Measurements from ENCODE around the gene MALRD1. TPM values are rescaled to one million over a fixed set of nuclear protein-coding genes. Genes with fewer than 3 reads are reported as not detected.
A peak's percentile ranks its signal among the peaks of the same experiment; 100 is the strongest.

The MALRD1 gene
- total and polyA plus RNA-seq, 4 donors, result 1.4 to 7.5 (median 3.3) TPM

GRCh38 chr10:19096501-19097073, 48.0 kb downstream of the MALRD1 start:
- no peak overlapping the region for H3K4me3 ChIP-seq (ENCODE audit: low read depth, low read length)
- H3K27ac ChIP-seq (ENCODE audit: low read depth, low read length), result no peak overlapping the region
- H3K9me3 ChIP-seq (ENCODE audit: control insufficient read depth, insufficient read depth, low read length), result no peaks in the 10 kb centered on the region
- H3K27me3 ChIP-seq (ENCODE audit: control insufficient read depth, insufficient read depth, low read length), result no peaks in the 10 kb centered on the region
- peak in 3 of 6 donors; percentile 6 to 79 (median 10) for DNase-seq (ENCODE audit: low read depth in 4 of 6, low spot score in 6 of 6)
- 40% methylated on average over 3 of the region's 5 CpGs for WGBS (ENCODE audit: insufficient coverage)
- no peaks in the 10 kb centered on the region for H3K36me3 ChIP-seq (ENCODE audit: control insufficient read depth, insufficient read depth, low read length)
- no peaks in the 10 kb centered on the region for H3K4me1 ChIP-seq (ENCODE audit: control insufficient read depth, insufficient read depth, low read length)

- no peaks in the 10 kb centered on the region for H3K9me3 ChIP-seq (ENCODE audit: control insufficient read depth, insufficient read depth, low read length)
- DNase-seq (ENCODE audit: low read depth in 4 of 6, low spot score in 6 of 6), result peak in 1 of 6 donors; percentile 14
- no CpG with 5 or more reads among the region's 3 CpGs for WGBS (ENCODE audit: insufficient coverage)
- no peak overlapping the region for H3K4me3 ChIP-seq (ENCODE audit: low read depth, low read length)
- no peaks in the 10 kb centered on the region for H3K27me3 ChIP-seq (ENCODE audit: control insufficient read depth, insufficient read depth, low read length)
- no peaks in the 10 kb centered on the region for H3K4me1 ChIP-seq (ENCODE audit: control insufficient read depth, insufficient read depth, low read length)
- no peaks in the 10 kb centered on the region for H3K36me3 ChIP-seq (ENCODE audit: control insufficient read depth, insufficient read depth, low read length)
- H3K27ac ChIP-seq (ENCODE audit: low read depth, low read length), result no peak overlapping the region
Observed at GRCh38 chr10:19097151-19097550, 48.5 kb downstream of the MALRD1 start.

GRCh38 chr10:19098803-19099202, 50.2 kb downstream of the MALRD1 start:
- Histone ChIP-seq H3K27ac (ENCODE audit: low read depth, low read length) (no peak overlapping the region), H3K36me3 (ENCODE audit: control insufficient read depth, insufficient read depth, low read length) (no peaks in the 10 kb centered on the region), H3K4me1 (ENCODE audit: control insufficient read depth, insufficient read depth, low read length) (no peaks in the 10 kb centered on the region), H3K27me3 (ENCODE audit: control insufficient read depth, insufficient read depth, low read length) (no peaks in the 10 kb centered on the region), H3K9me3 (ENCODE audit: control insufficient read depth, insufficient read depth, low read length) (no peaks in the 10 kb centered on the region), H3K4me3 (ENCODE audit: low read depth, low read length) (no peak overlapping the region)
- 67% methylated on average over 1 of the region's 7 CpGs for WGBS (ENCODE audit: insufficient coverage)
- no peak for DNase-seq (ENCODE audit: low read depth in 4 of 6, low spot score in 6 of 6)

GRCh38 chr10:19107406-19107805, 58.8 kb downstream of the MALRD1 start:
- DNase-seq (ENCODE audit: low read depth in 4 of 6, low spot score in 6 of 6), result no peak
- no CpG with 5 or more reads among the region's 1 CpG for WGBS (ENCODE audit: insufficient coverage)
- H3K4me3 ChIP-seq (ENCODE audit: low read depth, low read length), result no peak overlapping the region
- no peak overlapping the region for H3K27ac ChIP-seq (ENCODE audit: low read depth, low read length)
- no peaks in the 10 kb centered on the region for H3K4me1 ChIP-seq (ENCODE audit: control insufficient read depth, insufficient read depth, low read length)
- H3K9me3 ChIP-seq (ENCODE audit: control insufficient read depth, insufficient read depth, low read length), result peaks cover 2% of the 10 kb centered on the region
- no peaks in the 10 kb centered on the region for H3K27me3 ChIP-seq (ENCODE audit: control insufficient read depth, insufficient read depth, low read length)
- H3K36me3 ChIP-seq (ENCODE audit: control insufficient read depth, insufficient read depth, low read length), result no peaks in the 10 kb centered on the region

GRCh38 chr10:19111501-19112267, 63.1 kb downstream of the MALRD1 start:
- H3K27ac ChIP-seq (ENCODE audit: low read depth, low read length), result no peak overlapping the region
- no peaks in the 10 kb centered on the region for H3K27me3 ChIP-seq (ENCODE audit: control insufficient read depth, insufficient read depth, low read length)
- H3K36me3 ChIP-seq (ENCODE audit: control insufficient read depth, insufficient read depth, low read length), result no peaks in the 10 kb centered on the region
- H3K9me3 ChIP-seq (ENCODE audit: control insufficient read depth, insufficient read depth, low read length), result peaks cover 2% of the 10 kb centered on the region
- DNase-seq (ENCODE audit: low read depth in 4 of 6, low spot score in 6 of 6), result peak in 3 of 6 donors; percentile 19 to 73 (median 66)
- no peak overlapping the region for H3K4me3 ChIP-seq (ENCODE audit: low read depth, low read length)
- WGBS (ENCODE audit: insufficient coverage), result 80% methylated on average over 1 of the region's 1 CpG
- no peaks in the 10 kb centered on the region for H3K4me1 ChIP-seq (ENCODE audit: control insufficient read depth, insufficient read depth, low read length)

- H3K9me3 ChIP-seq (ENCODE audit: control insufficient read depth, insufficient read depth, low read length), result no peaks in the 10 kb centered on the region
- no peak overlapping the region for H3K4me3 ChIP-seq (ENCODE audit: low read depth, low read length)
- no CpG with 5 or more reads among the region's 1 CpG for WGBS (ENCODE audit: insufficient coverage)
- no peaks in the 10 kb centered on the region for H3K4me1 ChIP-seq (ENCODE audit: control insufficient read depth, insufficient read depth, low read length)
- no peaks in the 10 kb centered on the region for H3K27me3 ChIP-seq (ENCODE audit: control insufficient read depth, insufficient read depth, low read length)
- H3K27ac ChIP-seq (ENCODE audit: low read depth, low read length), result no peak overlapping the region
- no peaks in the 10 kb centered on the region for H3K36me3 ChIP-seq (ENCODE audit: control insufficient read depth, insufficient read depth, low read length)
- DNase-seq (ENCODE audit: low read depth in 4 of 6, low spot score in 6 of 6), result peak in 1 of 6 donors; percentile 64
Observed at GRCh38 chr10:19117438-19117837, 68.8 kb downstream of the MALRD1 start.

GRCh38 chr10:19119191-19119590, 70.6 kb downstream of the MALRD1 start:
- no peak overlapping the region for H3K27ac ChIP-seq (ENCODE audit: low read depth, low read length)
- no peak for DNase-seq (ENCODE audit: low read depth in 4 of 6, low spot score in 6 of 6)
- H3K36me3 ChIP-seq (ENCODE audit: control insufficient read depth, insufficient read depth, low read length), result no peaks in the 10 kb centered on the region
- no peaks in the 10 kb centered on the region for H3K27me3 ChIP-seq (ENCODE audit: control insufficient read depth, insufficient read depth, low read length)
- 34% methylated on average over 6 of the region's 6 CpGs for WGBS (ENCODE audit: insufficient coverage)
- H3K4me1 ChIP-seq (ENCODE audit: control insufficient read depth, insufficient read depth, low read length), result no peaks in the 10 kb centered on the region
- H3K9me3 ChIP-seq (ENCODE audit: control insufficient read depth, insufficient read depth, low read length), result no peaks in the 10 kb centered on the region
- H3K4me3 ChIP-seq (ENCODE audit: low read depth, low read length), result no peak overlapping the region

- DNase-seq (ENCODE audit: low read depth in 4 of 6, low spot score in 6 of 6), result no peak
- Histone ChIP-seq H3K4me3 (ENCODE audit: low read depth, low read length) (no peak overlapping the region), H3K27me3 (ENCODE audit: control insufficient read depth, insufficient read depth, low read length) (no peaks in the 10 kb centered on the region), H3K27ac (ENCODE audit: low read depth, low read length) (no peak overlapping the region), H3K4me1 (ENCODE audit: control insufficient read depth, insufficient read depth, low read length) (no peaks in the 10 kb centered on the region), H3K36me3 (ENCODE audit: control insufficient read depth, insufficient read depth, low read length) (no peaks in the 10 kb centered on the region), H3K9me3 (ENCODE audit: control insufficient read depth, insufficient read depth, low read length) (no peaks in the 10 kb centered on the region)
- 100% methylated on average over 1 of the region's 5 CpGs for WGBS (ENCODE audit: insufficient coverage)
Observed at GRCh38 chr10:19120381-19120908, 71.8 kb downstream of the MALRD1 start.

GRCh38 chr10:19133992-19134391, 85.4 kb downstream of the MALRD1 start:
- no CpG with 5 or more reads among the region's 4 CpGs for WGBS (ENCODE audit: insufficient coverage)
- Histone ChIP-seq H3K27me3 (ENCODE audit: control insufficient read depth, insufficient read depth, low read length) (no peaks in the 10 kb centered on the region), H3K27ac (ENCODE audit: low read depth, low read length) (no peak overlapping the region), H3K4me1 (ENCODE audit: control insufficient read depth, insufficient read depth, low read length) (no peaks in the 10 kb centered on the region), H3K9me3 (ENCODE audit: control insufficient read depth, insufficient read depth, low read length) (no peaks in the 10 kb centered on the region), H3K36me3 (ENCODE audit: control insufficient read depth, insufficient read depth, low read length) (no peaks in the 10 kb centered on the region), H3K4me3 (ENCODE audit: low read depth, low read length) (no peak overlapping the region)
- DNase-seq (ENCODE audit: low read depth in 4 of 6, low spot score in 6 of 6), result no peak

GRCh38 chr10:19142967-19143366, 94.4 kb downstream of the MALRD1 start:
- no CpG with 5 or more reads among the region's 4 CpGs for WGBS (ENCODE audit: insufficient coverage)
- H3K4me1 ChIP-seq (ENCODE audit: control insufficient read depth, insufficient read depth, low read length), result no peaks in the 10 kb centered on the region
- no peak overlapping the region for H3K4me3 ChIP-seq (ENCODE audit: low read depth, low read length)
- H3K27me3 ChIP-seq (ENCODE audit: control insufficient read depth, insufficient read depth, low read length), result no peaks in the 10 kb centered on the region
- no peak for DNase-seq (ENCODE audit: low read depth in 4 of 6, low spot score in 6 of 6)
- H3K27ac ChIP-seq (ENCODE audit: low read depth, low read length), result no peak overlapping the region
- no peaks in the 10 kb centered on the region for H3K36me3 ChIP-seq (ENCODE audit: control insufficient read depth, insufficient read depth, low read length)
- H3K9me3 ChIP-seq (ENCODE audit: control insufficient read depth, insufficient read depth, low read length), result no peaks in the 10 kb centered on the region
